OCI-LY7 (cell line): ENCODE results near the gene BCAN.

Experiments used
- CTCF ChIP-seq: fragments of 200-600 bp; sonication (generic); conservative IDR thresholded peaks from 2 replicates; pipeline ENCODE4 v1.5.1; 2014; ENCODE audit warnings: mild to moderate bottlenecking, antibody characterized with exemption, low read length, moderate library complexity, mixed read lengths
- EZH2phosphoT487 ChIP-seq: fragments of 200-600 bp; sonication (generic); IDR thresholded peaks from 2 replicates; pipeline ENCODE4 v1.6.1; 2018; ENCODE audit warnings: low read depth, borderline replicate concordance, mild to moderate bottlenecking, mixed run types, antibody characterized with exemption, low read length, moderate library complexity, mixed read lengths

DNA sequence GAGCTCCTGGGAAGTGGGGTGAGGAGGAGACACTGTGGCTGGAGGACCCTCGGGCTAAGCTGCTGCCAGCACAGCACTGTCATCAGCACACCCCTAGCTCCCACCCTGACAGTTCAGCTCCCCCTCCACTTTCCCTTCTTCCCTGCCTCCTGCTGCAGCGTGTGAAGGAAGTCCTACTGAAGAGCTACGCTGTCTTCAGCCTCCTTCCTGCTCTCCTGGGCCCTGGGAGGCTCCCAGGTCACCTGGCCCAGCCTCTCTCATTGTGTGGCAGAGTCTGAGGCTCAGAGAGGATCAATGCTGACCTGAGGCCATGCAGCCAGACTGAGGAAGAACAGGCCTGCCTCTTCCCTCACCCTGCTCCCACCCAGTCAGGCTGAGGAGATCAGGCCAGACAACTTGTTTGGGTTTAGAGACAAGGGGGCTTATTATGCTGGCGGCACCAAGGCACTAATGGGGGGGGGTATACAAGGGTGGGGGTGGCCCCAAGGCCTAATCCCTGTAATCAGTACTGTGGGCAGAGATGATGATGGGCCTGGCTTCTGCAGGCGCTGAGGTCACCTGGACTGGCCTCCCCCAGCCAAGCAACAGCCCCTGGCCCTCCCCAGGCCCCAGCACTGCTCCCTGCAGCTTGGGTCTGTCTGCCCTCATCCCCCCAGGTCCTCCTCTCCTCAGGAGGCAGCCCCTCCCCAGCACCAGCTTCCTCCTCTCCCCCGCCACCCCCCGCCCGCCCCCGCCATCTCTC is 26.2 kb downstream of the BCAN start:
- TF ChIP-seq CTCF: no peak
- no peak for TF ChIP-seq EZH2phosphoT487
